ENCODE data around the gene BANP. TPM values are rescaled to one million over a fixed set of nuclear protein-coding genes. Genes with fewer than 3 reads are reported as not detected.

Gene BANP
- total and polyA plus RNA-seq, 2 of the 8 experiments (the other 6 are each of a cell fraction or from before 2014, with no cell fraction given): 25.8 to 39.8 TPM

DNA sequence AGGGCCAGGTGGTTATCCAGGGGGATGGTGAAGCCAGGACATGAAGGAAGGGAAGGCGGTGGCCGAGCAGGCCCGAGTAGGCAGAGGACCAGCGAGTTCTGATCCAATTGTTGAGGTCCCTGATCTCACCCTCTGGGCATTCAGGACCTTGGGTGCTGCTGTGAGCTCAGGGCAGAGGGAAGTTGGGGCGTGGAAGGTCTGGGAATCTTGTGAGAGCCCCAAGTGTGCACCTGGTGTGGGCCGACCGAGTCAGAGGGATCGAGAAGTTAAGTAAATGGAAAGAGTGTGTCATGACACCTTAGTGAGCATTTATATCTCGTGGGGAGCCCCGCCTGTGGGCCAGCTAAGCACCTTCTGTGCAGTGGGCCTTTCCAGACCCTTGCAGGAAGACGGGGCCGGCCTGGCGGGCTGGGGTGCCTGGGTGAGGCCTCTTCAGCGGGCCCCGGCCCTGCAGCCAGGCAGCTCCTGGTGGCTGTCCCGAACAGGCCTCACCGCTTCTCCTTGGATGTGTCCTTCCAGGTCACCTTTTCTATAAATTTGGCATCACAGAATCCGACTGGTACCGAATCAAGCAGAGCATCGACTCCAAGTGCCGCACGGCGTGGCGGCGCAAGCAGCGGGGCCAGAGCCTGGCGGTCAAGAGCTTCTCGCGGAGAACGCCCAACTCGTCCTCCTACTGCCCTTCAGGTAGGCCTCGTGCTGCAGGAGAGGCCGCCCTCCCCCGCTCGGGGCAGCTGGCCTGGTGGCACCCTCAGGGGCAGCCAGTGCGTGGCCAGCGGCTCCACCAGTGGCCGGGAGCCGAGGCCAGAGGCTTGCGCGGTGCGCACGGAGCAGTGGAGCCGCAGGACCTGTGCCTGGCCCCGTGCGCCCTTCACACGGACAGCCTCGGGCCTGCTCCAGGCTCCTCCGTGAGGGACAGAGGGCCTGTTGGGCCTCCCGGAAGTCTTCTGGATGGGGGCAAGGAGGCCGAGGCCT is 76.0 kb downstream of the BANP start:
- POLR2A ChIA-PET (ENCODE audit: partially characterized antibody): no interaction called here
- H3K9ac ChIP-seq (replicated peaks in 1 of 4; ENCODE audit: extremely low read depth in 1 of 4, low read depth in 3 of 4, low read length in 3 of 4): no peak overlapping the region
- no peak overlapping the region for H3K56ac ChIP-seq (replicated peaks; ENCODE audit: insufficient read length, low read depth, low read length)
- no peak overlapping the region for H3K23ac ChIP-seq (ENCODE audit: insufficient read length)
- H3K79me1 ChIP-seq (ENCODE audit: low read depth, low read length): peaks cover 3% of the 10 kb centered on the region; the same call in 1 of the 2 replicates
- no peak overlapping the region for H4K5ac ChIP-seq (ENCODE audit: insufficient read length, low read depth, low read length)
- no peak overlapping the region for H4K91ac ChIP-seq (replicated peaks; ENCODE audit: insufficient read length, low read length)
- no peak overlapping the region for H2BK20ac ChIP-seq (ENCODE audit: low read length)
- DNase-seq (ENCODE audit: low read depth in 1 of 2, low spot score in 2 of 2) (no peak), FAIRE-seq (no peak)
- no peak overlapping the region for H2AFZ ChIP-seq (ENCODE audit: low read length)
- H4K8ac ChIP-seq (ENCODE audit: extremely low read depth, insufficient read depth, low read length): no peak overlapping the region
- no peak overlapping the region for H3K4ac ChIP-seq (replicated peaks; ENCODE audit: insufficient read length, low read depth, low read length)
- no peak overlapping the region for H2AK5ac ChIP-seq (ENCODE audit: low read depth, low read length)
- no peak overlapping the region for H3K4me3 ChIP-seq (ENCODE audit: extremely low read depth in 1 of 4, insufficient read depth in 2 of 4, low read depth in 3 of 4, low read length in 4 of 4)
- H3K4me2 ChIP-seq (ENCODE audit: insufficient read depth in 1 of 2, low read depth in 2 of 2, low read length in 2 of 2): no peak overlapping the region
- TF ChIP-seq BRCA1 (IDR thresholded peaks at IDR 0.05; ENCODE audit: low read depth, low read length) (no peak), RAD21 (IDR thresholded peaks at IDR 0.05 in 1 of 2, conservative IDR thresholded peaks at IDR 0.05 in 1 of 2; ENCODE audit: low read depth in 2 of 2, low read length in 2 of 2) (no peak), KDM5A (IDR thresholded peaks at IDR 0.05; ENCODE audit: low read length) (no peak), EZH2 (IDR thresholded peaks at IDR 0.05; ENCODE audit: low read depth, low read length, severe bottlenecking) (no peak), TAF1 (IDR thresholded peaks at IDR 0.05; ENCODE audit: low read depth, low read length) (no peak), JUN (IDR thresholded peaks at IDR 0.05; ENCODE audit: low read depth, low read length) (no peak), ZNF274 (IDR thresholded peaks at IDR 0.05; ENCODE audit: borderline replicate concordance, extremely low read depth, low read length) (no peak), NRF1 (IDR thresholded peaks at IDR 0.05; ENCODE audit: low read depth, low read length) (no peak)
- H3K79me2 ChIP-seq (ENCODE audit: control insufficient read depth in 1 of 2, insufficient read depth in 2 of 2, low read length in 2 of 2): no peaks in the 10 kb centered on the region
- CTCF ChIA-PET (ENCODE audit: partially characterized antibody): no interaction called here
- WGBS, 2 experiments (ENCODE audit: extremely low coverage in 1 of 2, insufficient coverage in 1 of 2, insufficient read length in 1 of 2, insufficient replicate concordance in 2 of 2, low coverage in 1 of 2, low lambda C conversion rate in 2 of 2, missing lambda C conversion rate in 1 of 2): 92% methylated on average over 29 of the region's 51 CpGs; no CpG with 5 or more reads in 1 of the 2 experiments
- no peaks in the 10 kb centered on the region for H3K9me3 ChIP-seq (ENCODE audit: insufficient read depth in 2 of 2, low read depth in 1 of 2, low read length in 1 of 2)
- no peak overlapping the region for H3K14ac ChIP-seq (ENCODE audit: insufficient read length)
- peaks cover 0 to 7% (median 0%) of the 10 kb centered on the region in 4 experiments; a peak in 2 of 8 replicates for H3K36me3 ChIP-seq (ENCODE audit: control insufficient read depth in 2 of 4, insufficient read depth in 4 of 4, low read length in 3 of 4)
- no peak overlapping the region for H2BK120ac ChIP-seq (replicated peaks; ENCODE audit: low read depth, low read length)
- no peaks in the 10 kb centered on the region for H3K27me3 ChIP-seq (replicated peaks in 1 of 4; ENCODE audit: control insufficient read depth in 3 of 4, extremely low read depth in 1 of 4, insufficient read depth in 3 of 4, low read length in 3 of 4)
- H2BK15ac ChIP-seq (ENCODE audit: low read length): no peak overlapping the region
- peaks cover 0 to 4% (median 0%) of the 10 kb centered on the region in 4 experiments; a peak in 3 of 7 replicates for H3K4me1 ChIP-seq (replicated peaks in 1 of 4; ENCODE audit: control insufficient read depth in 3 of 4, insufficient read depth in 4 of 4, low read length in 3 of 4)
- H2BK12ac ChIP-seq (ENCODE audit: low read depth, low read length): no peak overlapping the region
- no peaks in the 10 kb centered on the region for H3K23me2 ChIP-seq (ENCODE audit: low read depth, low read length)
- peak overlapping the region; percentile 78; the same call in 1 of the 2 replicates for H3K18ac ChIP-seq (ENCODE audit: extremely low read depth, low read length)
- H3K27ac ChIP-seq (ENCODE audit: low read depth, low read length): no peak overlapping the region
- no peak overlapping the region for H2BK5ac ChIP-seq (ENCODE audit: low read depth, low read length)
- no peaks in the 10 kb centered on the region for H4K20me1 ChIP-seq (replicated peaks in 1 of 2; ENCODE audit: control insufficient read depth in 1 of 2, insufficient read depth in 2 of 2, low read length in 2 of 2)
